Aorta (tissue), 5 donors: Measurements from ENCODE around the gene WFDC1. TPM values are rescaled to one million over a fixed set of nuclear protein-coding genes. Genes with fewer than 3 reads are reported as not detected.

Source experiments
- ATAC-seq: fragments of 200-7000 bp; cut with Tn5 transposase; one replicate; pipeline ENCODE4 v1.9.1; 2022; ENCODE audit warnings: moderate library complexity; ENCODE audit not compliant: low FRiP score
- DNase-seq, 2 donors: peaks; one replicate each; pipeline ENCODE4 v3.0.0-alpha.2; 2020
- H3K27ac ChIP-seq, 2 donors: one replicate each; pipeline ENCODE4 v1.5.1; 2013; ENCODE audit warnings: low read length in 2 of 2, mild to moderate bottlenecking in 2 of 2, moderate library complexity in 2 of 2, control low read depth in 1 of 2, inconsistent platforms in 1 of 2, low read depth in 1 of 2
- H3K27me3 ChIP-seq, 2 donors: one replicate each; pipeline ENCODE4 v1.6.1; 2013; ENCODE audit warnings: control low read depth in 1 of 2, low read length in 1 of 2, mild to moderate bottlenecking in 1 of 2, moderate library complexity in 1 of 2; ENCODE audit not compliant: insufficient read depth in 2 of 2, control insufficient read depth in 1 of 2
- H3K36me3 ChIP-seq, 2 donors: one replicate each; pipeline ENCODE4 v1.6.1; 2013; ENCODE audit warnings: control low read depth in 1 of 2, low read length in 1 of 2, mild to moderate bottlenecking in 1 of 2; ENCODE audit not compliant: insufficient read depth in 2 of 2, control insufficient read depth in 1 of 2
- H3K4me1 ChIP-seq, 2 donors: one replicate each; pipeline ENCODE4 v1.6.1; 2013; ENCODE audit warnings: low read length in 2 of 2, control low read depth in 1 of 2, mild to moderate bottlenecking in 1 of 2, moderate library complexity in 1 of 2; ENCODE audit not compliant: insufficient read depth in 2 of 2, control insufficient read depth in 1 of 2
- H3K4me3 ChIP-seq, 2 donors: one replicate each; pipeline ENCODE4 v1.5.1; 2013; ENCODE audit warnings: low read length in 2 of 2, control low read depth in 1 of 2, mild to moderate bottlenecking in 1 of 2
- H3K9me3 ChIP-seq: one replicate; pipeline ENCODE4 v1.6.1; 2013; ENCODE audit warnings: mild to moderate bottlenecking, low read length; ENCODE audit not compliant: control insufficient read depth
- WGBS, 2 donors: extraction: QIAGEN DNeasy Blood & Tissue Kit; methylation state at CpG; one replicate each; pipeline ENCODE4 v1.1.7; 2013; 5-methylcytosine and 5-hydroxymethylcytosine counted together
- intact Hi-C, 2 donors: fragments of 100-400 bp; cut with DNase I; formaldehyde crosslinking; loops; one replicate each; pipeline versions ENCODE4 v1.14.2 to v1.15.0; 2022
- polyA plus RNA-seq, 2 donors: library from polyadenylated mRNA; stranded (reverse); fragments of 200-250 nt; gene quantifications; one replicate each; pipeline ENCODE4 v1.2.3, GENCODE V29; 2013
- total RNA-seq, 2 donors: library from RNA; stranded (reverse); fragmentation: NEBNext Ultra II Directional; extraction: Animal tissue kit (Norgen Biotek cat#: 25700); gene quantifications; one replicate each; pipeline ENCODE4 v1.2.1, GENCODE V29; 2021
- donor health status: healthy with polysubstance abuse.
- donor health status: Bipolar disorder and iron deficiency.
- donor health status: DM: no; HTN: no; CAD: no.
- donor health status: DM: no; HTN: no; CAD: no.
- donor health status: DM: yes; HTN: yes; CAD: no.

WFDC1 gene
- total and polyA plus RNA-seq, 4 donors, result 11.8 to 72.2 (median 28.3) TPM

- intact Hi-C loops, result no loop called here
- Histone ChIP-seq H3K36me3 (no peaks in the 10 kb centered on the region), H3K27me3 (no peaks in the 10 kb centered on the region), H3K27ac (no peak overlapping the region), H3K4me1 (no peaks in the 10 kb centered on the region), H3K4me3 (no peak overlapping the region), H3K9me3 (no peaks in the 10 kb centered on the region)
- WGBS, 2 donors, result 93% methylated on average over 8 of the region's 8 CpGs
- peak in 1 of 2 donors; percentile 33 for DNase-seq
- ATAC-seq, result no peak
These were observed 57.0 kb downstream of the WFDC1 start for GRCh38 chr16:84351630-84352029.

- Histone ChIP-seq H3K36me3 (no peaks in the 10 kb centered on the region), H3K9me3 (no peaks in the 10 kb centered on the region), H3K27me3 (no peaks in the 10 kb centered on the region), H3K4me3 (no peak overlapping the region), H3K27ac (no peak overlapping the region), H3K4me1 (no peaks in the 10 kb centered on the region)
- ATAC-seq, result no peak
- intact Hi-C loops, result no loop called here
- 84 to 87% methylated on average over 6 of the region's 6 CpGs for WGBS, 2 donors
- no peak for DNase-seq
These were observed 59.6 kb downstream of the WFDC1 start for GRCh38 chr16:84354306-84354705.

GRCh38 chr16:84355149-84355548 lies 60.5 kb downstream of the WFDC1 start:
- Histone ChIP-seq H3K4me3 (no peak overlapping the region), H3K36me3 (no peaks in the 10 kb centered on the region), H3K9me3 (no peaks in the 10 kb centered on the region), H3K27ac (no peak overlapping the region), H3K27me3 (no peaks in the 10 kb centered on the region), H3K4me1 (no peaks in the 10 kb centered on the region)
- DNase-seq, result no peak
- intact Hi-C loops, result no loop called here
- no peak for ATAC-seq
- whole genome bisulfite sequencing, 2 donors, result 87 to 89% methylated on average over 2 of the region's 2 CpGs

GRCh38 chr16:84356176-84356575 lies 61.5 kb downstream of the WFDC1 start:
- ATAC-seq (no peak), DNase-seq (no peak)
- no peak overlapping the region for H3K4me3 ChIP-seq
- no peaks in the 10 kb centered on the region for H3K36me3 ChIP-seq
- no peak overlapping the region for H3K27ac ChIP-seq
- no peaks in the 10 kb centered on the region for H3K4me1 ChIP-seq
- H3K9me3 ChIP-seq, result no peaks in the 10 kb centered on the region
- 73 to 87% methylated on average over 10 of the region's 10 CpGs for WGBS, 2 donors
- intact Hi-C loops, result no loop called here
- H3K27me3 ChIP-seq, result no peaks in the 10 kb centered on the region

- H3K4me1 ChIP-seq, result no peaks in the 10 kb centered on the region
- no peak for ATAC-seq
- no peak overlapping the region for H3K4me3 ChIP-seq
- H3K27ac ChIP-seq, result no peak overlapping the region
- WGBS, 2 donors, result 51 to 59% methylated on average over 11 of the region's 11 CpGs
- no peaks in the 10 kb centered on the region for H3K27me3 ChIP-seq
- no peaks in the 10 kb centered on the region for H3K9me3 ChIP-seq
- DNase-seq, result no peak
- intact Hi-C loops, result no loop called here
- no peaks in the 10 kb centered on the region for H3K36me3 ChIP-seq
These were observed 62.0 kb downstream of the WFDC1 start for GRCh38 chr16:84356591-84357116.

- Histone ChIP-seq H3K27ac (no peak overlapping the region), H3K27me3 (no peaks in the 10 kb centered on the region), H3K4me3 (no peak overlapping the region), H3K36me3 (no peaks in the 10 kb centered on the region), H3K9me3 (no peaks in the 10 kb centered on the region), H3K4me1 (no peaks in the 10 kb centered on the region)
- DNase-seq (no peak), ATAC-seq (no peak)
- intact Hi-C loops, result no loop called here
- WGBS, 2 donors, result 55 to 61% methylated on average over 9 of the region's 9 CpGs
These were observed 62.5 kb downstream of the WFDC1 start for GRCh38 chr16:84357191-84357651.

- Histone ChIP-seq H3K27me3 (no peaks in the 10 kb centered on the region), H3K9me3 (no peaks in the 10 kb centered on the region), H3K4me3 (no peak overlapping the region), H3K36me3 (no peaks in the 10 kb centered on the region), H3K4me1 (no peaks in the 10 kb centered on the region), H3K27ac (no peak overlapping the region)
- intact Hi-C loops, result no loop called here
- DNase-seq, result no peak
- no peak for ATAC-seq
- WGBS, 2 donors, result 72 to 75% methylated on average over 14 of the region's 14 CpGs
These were observed 64.1 kb downstream of the WFDC1 start for GRCh38 chr16:84358601-84359295.

- Histone ChIP-seq H3K9me3 (no peaks in the 10 kb centered on the region), H3K27ac (no peak overlapping the region), H3K4me3 (no peak overlapping the region), H3K27me3 (no peaks in the 10 kb centered on the region), H3K4me1 (no peaks in the 10 kb centered on the region), H3K36me3 (no peaks in the 10 kb centered on the region)
- WGBS, 2 donors, result 66 to 71% methylated on average over 8 of the region's 8 CpGs
- intact Hi-C loops, result no loop called here
- DNase-seq (no peak), ATAC-seq (no peak)
These were observed 64.6 kb downstream of the WFDC1 start for GRCh38 chr16:84359326-84359725.

GRCh38 chr16:84360170-84360569 lies 65.5 kb downstream of the WFDC1 start:
- H3K4me3 ChIP-seq, result no peak overlapping the region
- H3K4me1 ChIP-seq, result no peaks in the 10 kb centered on the region
- ATAC-seq, result no peak
- intact Hi-C loops, result no loop called here
- WGBS, 2 donors, result 85 to 86% methylated on average over 15 of the region's 15 CpGs
- no peaks in the 10 kb centered on the region for H3K27me3 ChIP-seq
- DNase-seq, result no peak
- H3K27ac ChIP-seq, result no peak overlapping the region
- no peaks in the 10 kb centered on the region for H3K36me3 ChIP-seq
- no peaks in the 10 kb centered on the region for H3K9me3 ChIP-seq
